Suppressor macrophage treated with lipopolysaccharide for 1 hour (primary cell): ENCODE measurements around the gene APBB2.

Experiments
- DNase-seq, 3 donors: peaks; one replicate each; pipeline ENCODE4 v3.0.0-alpha.2; 2020 to 2022

Gene APBB2

DNA sequence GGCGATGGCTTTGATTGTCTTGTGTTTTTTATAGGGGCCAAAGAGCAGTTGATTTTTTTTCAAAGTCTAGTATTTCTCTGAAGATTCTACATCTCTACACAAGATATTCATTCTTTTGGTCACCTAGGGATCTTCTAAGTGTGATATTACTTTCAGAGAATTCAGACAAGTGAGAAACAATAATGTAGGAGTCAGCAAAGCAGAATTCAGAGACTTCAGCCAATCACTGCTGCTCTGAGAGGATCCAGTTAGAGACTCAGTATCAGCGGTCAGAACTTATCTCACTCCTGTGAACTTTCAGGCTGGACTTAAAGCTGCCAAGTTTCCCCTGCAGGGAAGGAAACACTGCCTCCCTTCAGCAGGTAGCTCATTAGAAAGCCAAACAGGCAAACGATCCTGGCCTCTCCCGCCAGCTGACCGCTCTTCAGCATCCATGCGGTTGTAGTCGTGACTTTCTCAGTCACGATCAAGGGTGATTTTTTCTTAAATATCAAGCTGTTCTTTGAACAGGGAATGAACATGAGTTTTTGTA lies 405.4 kb downstream of the APBB2 start:
- DNase-seq, result no peak

DNA sequence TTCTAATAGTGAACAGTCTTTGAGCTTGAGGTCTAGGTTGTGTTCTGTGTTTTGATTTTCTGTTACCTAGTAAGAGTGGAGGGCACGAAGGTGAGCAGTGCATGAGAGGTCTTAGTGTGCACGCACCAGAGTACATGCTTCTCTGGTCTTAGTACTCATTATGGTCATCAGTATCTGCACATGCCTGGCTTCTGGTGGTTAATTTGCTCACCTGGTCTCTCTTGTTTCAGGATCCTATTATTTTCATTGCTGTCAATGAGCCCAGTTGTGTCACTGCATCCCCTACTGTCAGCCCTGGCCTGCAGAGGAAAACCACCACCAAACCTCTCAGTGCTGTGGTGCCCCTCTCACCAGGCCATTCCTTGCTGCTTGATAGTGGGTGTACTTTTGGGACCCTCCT lies 409.7 kb downstream of the APBB2 start:
- DNase-seq, result no peak

DNA sequence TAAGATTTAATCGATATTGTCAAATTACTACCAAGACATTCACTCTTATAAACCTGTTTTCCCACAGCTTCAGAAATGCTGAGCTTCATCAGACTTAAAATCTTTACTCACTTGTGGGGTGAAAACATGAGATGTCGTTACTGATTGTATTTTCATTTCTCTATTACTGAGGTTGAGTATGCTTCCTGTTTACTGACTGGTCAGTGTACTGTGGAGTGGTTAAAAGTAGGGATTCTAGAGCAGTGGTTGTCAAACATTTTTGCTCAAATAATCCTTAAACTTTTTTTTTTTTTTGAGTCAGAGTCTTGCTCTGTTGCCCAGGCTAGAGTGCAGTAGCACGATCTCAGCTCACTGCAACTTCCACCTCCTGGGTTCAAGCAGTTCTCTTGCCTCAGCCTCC lies 414.3 kb downstream of the APBB2 start:
- DNase-seq, result peak in 2 of 3 donors; percentile 49 to 50

DNA sequence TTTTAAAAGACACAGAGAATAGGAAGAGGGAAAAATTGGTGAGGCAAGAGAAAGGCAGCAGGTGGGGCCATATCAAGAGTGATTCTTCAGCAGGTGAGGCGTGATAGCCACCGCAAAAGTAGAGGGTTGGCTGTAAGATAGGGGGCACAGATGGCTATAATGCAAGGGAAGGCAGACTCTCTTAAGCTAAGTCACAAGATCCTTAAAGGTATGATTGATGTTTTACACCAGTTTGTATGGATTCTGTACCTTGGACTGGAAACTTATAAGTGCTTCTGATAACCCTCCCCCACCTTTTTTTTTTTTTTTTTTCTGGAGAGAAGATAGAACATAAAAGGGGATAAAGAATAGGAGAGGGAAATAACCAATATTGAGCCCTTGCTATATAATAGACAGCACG lies 424.6 kb downstream of the APBB2 start:
- DNase-seq, result no peak

DNA sequence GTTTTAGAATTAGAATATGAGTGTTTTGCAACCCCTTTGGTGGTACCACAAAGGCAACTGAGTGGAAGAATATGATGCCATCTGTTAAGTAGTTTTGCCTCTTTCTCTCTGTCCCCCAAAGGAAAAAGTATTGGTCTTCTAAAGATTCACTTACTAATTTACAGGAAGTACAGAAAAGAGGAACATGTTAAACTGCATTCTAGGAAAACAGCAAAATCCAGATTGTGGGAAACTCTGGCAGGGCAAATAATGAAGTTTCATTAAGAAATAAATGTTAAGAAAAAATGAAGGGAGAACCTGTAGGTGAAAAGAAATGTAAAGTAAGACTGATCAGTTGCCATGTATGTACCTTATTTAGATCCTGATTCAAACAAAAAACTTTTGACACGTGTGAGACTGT lies 425.3 kb downstream of the APBB2 start:
- peak; percentile 21 to 56 (median 56) for DNase-seq

DNA sequence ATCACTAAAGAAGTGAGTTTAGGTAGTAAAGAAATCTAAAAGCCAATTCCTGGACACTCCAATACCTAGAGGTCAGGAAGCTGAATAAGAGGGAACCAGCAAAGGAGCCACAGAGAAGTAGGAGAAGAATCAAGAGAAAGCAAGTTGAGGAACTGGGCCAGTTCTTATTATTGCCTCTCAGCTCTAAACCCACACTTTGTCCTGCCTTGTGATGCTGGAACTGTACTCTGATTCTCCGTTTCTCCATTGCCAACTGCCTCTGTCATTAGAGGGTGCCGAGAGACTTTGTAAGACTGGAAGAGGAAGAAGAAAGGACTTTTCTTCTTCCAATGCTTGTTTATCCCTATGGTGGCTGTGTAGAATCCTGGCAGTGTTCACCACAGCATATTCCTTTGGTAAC lies 426.0 kb downstream of the APBB2 start:
- peak; percentile 17 to 29 (median 21) for DNase-seq

DNA sequence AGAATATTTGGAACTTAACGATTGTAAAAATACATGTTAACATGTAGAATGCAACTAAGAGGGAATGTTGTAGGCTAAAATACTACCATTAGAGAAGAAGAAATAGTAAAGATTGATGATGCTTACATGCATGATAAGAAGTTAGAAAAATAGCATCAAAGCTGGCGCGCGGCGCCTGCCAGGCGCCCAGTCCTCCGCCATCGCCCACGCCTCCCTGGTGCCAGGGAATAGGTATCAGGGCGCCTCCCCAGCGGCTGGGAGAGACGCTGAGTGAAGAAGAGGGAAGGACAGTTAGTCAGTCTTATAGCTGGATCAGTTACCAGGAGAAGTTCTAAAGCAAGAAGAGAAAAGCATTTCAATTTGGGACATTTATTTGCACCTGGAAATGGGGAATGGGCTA lies 428.6 kb downstream of the APBB2 start:
- DNase-seq, result no peak

DNA sequence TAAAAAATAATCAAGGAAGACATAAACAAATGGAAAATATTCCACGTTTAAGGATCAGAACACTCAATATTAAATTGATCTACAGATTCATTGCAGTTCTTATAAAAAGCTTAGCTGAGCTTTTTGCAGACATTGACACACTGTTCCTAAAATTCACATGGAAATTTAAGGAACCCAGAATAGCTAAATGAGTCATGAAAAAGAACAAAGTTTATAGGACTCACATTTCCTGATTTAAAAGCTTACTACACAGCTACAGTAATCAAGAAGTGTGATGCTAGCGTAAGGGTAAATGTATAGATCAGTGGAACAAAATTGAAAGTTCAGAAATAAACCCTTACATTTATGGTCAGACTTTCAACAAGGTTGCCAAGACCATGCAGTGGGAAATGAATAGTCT lies 431.5 kb downstream of the APBB2 start:
- DNase-seq, result peak; percentile 57 to 89 (median 85)

DNA sequence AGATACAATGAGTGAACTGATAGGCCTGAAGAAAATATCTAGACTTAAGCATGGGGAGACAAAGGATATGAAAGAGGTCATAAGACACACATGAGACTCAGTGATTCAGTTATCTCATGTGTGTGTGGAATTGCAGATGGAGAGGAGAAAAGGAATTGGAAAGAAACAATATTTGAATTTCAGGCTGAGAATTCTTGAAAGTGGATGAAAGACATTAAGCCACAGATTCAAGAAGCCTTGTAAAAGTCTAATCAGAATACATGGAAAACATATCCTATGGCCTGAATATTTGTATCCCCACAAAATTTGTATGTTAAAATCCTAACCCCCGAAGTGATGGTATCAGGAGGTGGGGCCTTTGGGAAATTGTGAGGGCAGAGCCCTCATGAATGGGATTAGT lies 436.3 kb downstream of the APBB2 start:
- DNase-seq, result no peak

DNA sequence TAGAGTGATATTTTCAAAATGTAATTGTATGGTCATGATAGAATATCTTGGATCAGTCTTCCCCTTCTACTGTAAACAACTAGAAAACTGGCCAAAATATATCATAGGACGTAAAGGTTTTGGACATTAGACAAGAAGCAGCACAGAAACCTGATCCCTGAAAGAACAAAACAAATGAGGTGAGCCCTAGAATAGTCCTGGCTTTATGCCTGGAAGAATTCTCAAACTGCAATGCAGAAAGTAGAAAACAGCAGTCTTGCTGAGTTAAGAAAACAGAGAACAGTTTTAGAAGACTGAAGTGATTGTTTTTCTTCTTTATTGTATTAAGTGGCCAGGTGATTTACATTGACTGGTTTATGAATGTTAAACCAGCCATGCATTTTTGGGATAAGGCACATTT lies 445.1 kb downstream of the APBB2 start:
- DNase-seq, result no peak

DNA sequence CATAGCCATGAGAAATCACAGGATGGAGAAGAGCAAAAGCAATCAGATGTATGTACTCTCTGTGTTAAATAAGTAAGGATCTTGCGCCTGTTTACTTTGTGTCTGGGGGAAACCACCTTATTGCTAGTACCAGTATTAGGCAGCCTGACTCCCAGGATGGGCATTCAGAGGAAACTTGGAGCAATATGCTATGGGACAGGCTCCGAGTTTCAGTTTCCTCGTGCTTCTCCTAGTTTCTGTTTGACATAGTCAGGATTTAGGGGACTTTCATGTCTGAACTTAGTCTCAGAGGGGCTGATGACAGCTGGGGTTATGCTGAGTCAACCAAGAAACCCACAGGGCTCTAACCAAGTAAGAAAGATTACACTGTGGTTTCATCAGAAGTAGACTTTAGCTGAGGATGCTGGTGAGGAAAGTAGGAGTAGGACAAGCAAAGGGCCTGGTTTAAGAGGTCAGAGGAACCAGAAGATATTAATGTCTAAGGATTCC lies 451.1 kb downstream of the APBB2 start:
- peak; percentile 89 to 97 (median 90) for DNase-seq
